Measurements from ENCODE around the gene WDCP. TPM values are rescaled to one million over a fixed set of nuclear protein-coding genes. Genes with fewer than 3 reads are reported as not detected.
A peak's percentile ranks its signal among the peaks of the same experiment; 100 is the strongest.

WDCP gene
- total RNA-seq, 1 experiment from 2014 or later: 20.0 TPM

DNA sequence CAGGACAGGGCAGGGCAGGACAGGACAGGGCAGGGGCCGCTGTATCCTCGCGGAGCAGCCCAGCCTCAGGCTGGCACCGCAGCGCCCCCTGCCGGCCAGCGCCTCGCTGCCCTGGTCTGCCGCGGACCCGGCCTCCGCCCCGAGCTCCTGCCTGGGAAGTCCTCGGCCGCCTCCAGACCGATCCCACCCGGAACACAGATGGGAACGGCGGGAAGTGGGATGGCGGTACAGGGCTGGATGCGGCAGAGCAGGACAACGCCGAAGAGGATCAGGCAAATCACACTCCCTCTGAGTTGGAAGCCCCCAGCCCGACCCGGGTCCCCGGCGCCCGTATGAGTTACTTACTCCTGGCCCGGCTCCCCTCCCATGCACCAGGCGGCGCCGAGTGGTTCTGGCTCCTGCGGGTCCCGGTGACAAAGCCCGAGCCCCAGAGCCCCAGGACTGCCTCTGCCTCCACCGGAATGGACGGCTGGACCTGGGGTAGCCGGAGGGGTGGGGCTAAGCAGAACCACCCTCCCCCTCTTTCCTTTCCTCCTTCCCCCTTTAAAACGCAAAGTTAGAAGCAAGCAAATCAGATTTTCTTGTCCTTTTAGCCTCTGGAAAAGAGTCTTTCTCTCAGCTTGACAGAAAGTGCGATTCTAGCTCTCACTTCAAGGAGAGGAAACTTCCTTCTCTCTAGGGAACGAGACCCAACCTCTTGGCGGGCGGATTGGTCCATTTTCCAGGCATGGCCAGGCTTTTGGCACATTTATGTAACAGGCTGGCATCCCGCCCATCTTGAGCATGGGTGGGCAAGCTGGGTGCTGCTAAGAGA, 37.4 kb upstream of the WDCP start, which contains the start of gene TP53I3:
TSS of gene TP53I3 (minus strand) at position 449 of the 814 bp plus-strand sequence. CDS start 508 bp downstream, outside the sequence.
- POLR2A ChIA-PET: interaction anchor here (0.5 kb wide), 1 partner anchor 864 kb away, joined by 3 read pairs; no protein-coding TSS in a partner anchor
- DNase-seq (ENCODE audit: low read depth, low spot score) (peak; percentile 76), ATAC-seq (peak; percentile 96)
- Histone ChIP-seq H3K9me3 (ENCODE audit: control insufficient read depth, insufficient read depth, low read depth, low read length) (no peaks in the 10 kb centered on the region), H3K36me3 (ENCODE audit: control insufficient read depth, insufficient read depth, low read length) (peaks cover under 1% of the 10 kb centered on the region; the same call in 1 of the 2 replicates), H3K4me3 (ENCODE audit: low read depth in 2 of 2, low read length in 2 of 2) (peak within 1 kb of the TSS; percentile 65 to 89), H3K27me3 (ENCODE audit: control insufficient read depth, insufficient read depth, low read length) (no peaks in the 10 kb centered on the region), H3K4me1 (ENCODE audit: control insufficient read depth, insufficient read depth, low read length) (peaks cover 13% of the 10 kb centered on the region), H3K27ac (ENCODE audit: low read length) (peak within 1 kb of the TSS; percentile 99)
- CTCF ChIA-PET: interaction anchor here (0.6 to 2.2 kb wide), 6 partner anchors 33 to 157 kb away, joined by 3 to 12 read pairs (median 4); partner anchors contain the start of genes ATAD2B and WDCP
- BruUV-seq (replicated peaks): no TSS peak
- TF ChIP-seq, protein P1, sequence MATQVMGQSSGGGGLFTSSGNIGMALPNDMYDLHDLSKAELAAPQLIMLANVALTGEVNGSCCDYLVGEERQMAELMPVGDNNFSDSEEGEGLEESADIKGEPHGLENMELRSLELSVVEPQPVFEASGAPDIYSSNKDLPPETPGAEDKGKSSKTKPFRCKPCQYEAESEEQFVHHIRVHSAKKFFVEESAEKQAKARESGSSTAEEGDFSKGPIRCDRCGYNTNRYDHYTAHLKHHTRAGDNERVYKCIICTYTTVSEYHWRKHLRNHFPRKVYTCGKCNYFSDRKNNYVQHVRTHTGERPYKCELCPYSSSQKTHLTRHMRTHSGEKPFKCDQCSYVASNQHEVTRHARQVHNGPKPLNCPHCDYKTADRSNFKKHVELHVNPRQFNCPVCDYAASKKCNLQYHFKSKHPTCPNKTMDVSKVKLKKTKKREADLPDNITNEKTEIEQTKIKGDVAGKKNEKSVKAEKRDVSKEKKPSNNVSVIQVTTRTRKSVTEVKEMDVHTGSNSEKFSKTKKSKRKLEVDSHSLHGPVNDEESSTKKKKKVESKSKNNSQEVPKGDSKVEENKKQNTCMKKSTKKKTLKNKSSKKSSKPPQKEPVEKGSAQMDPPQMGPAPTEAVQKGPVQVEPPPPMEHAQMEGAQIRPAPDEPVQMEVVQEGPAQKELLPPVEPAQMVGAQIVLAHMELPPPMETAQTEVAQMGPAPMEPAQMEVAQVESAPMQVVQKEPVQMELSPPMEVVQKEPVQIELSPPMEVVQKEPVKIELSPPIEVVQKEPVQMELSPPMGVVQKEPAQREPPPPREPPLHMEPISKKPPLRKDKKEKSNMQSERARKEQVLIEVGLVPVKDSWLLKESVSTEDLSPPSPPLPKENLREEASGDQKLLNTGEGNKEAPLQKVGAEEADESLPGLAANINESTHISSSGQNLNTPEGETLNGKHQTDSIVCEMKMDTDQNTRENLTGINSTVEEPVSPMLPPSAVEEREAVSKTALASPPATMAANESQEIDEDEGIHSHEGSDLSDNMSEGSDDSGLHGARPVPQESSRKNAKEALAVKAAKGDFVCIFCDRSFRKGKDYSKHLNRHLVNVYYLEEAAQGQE (IDR thresholded peaks at IDR 0.05; ENCODE audit: insufficient read depth in 1 of 2, low read depth in 2 of 2, low read length in 1 of 2): no peak
- TF ChIP-seq SIN3A (IDR thresholded peaks at IDR 0.05; ENCODE audit: borderline replicate concordance, insufficient read depth, low read depth, low read length) (no peak), TCF7L2 (IDR thresholded peaks at IDR 0.05; ENCODE audit: low read depth, low read length) (0 out of 2 replicates have a peak, but pooled peaks have one; percentile 20), CTCF (IDR thresholded peaks at IDR 0.05) (peak; percentile 100), POLR2AphosphoS5 (IDR thresholded peaks at IDR 0.05; ENCODE audit: low read depth, low read length) (peak; percentile 98)
- in situ Hi-C loops (cut with HindIII; ENCODE audit: low pct_unique_long_range_greater_than_20kb, low sequenced_read_pairs): no loop called here
- intact Hi-C loops (cut with micrococcal nuclease; ENCODE audit: unreplicated experiment): loop anchor here (5.0 to 10.0 kb wide), 2 partner anchors 80 to 97 kb away; no protein-coding TSS in a partner anchor

- intact Hi-C loops (cut with micrococcal nuclease; ENCODE audit: unreplicated experiment): loop anchor here (5.0 to 10.0 kb wide), 2 partner anchors 81 to 96 kb away; no protein-coding TSS in a partner anchor
- Histone ChIP-seq H3K4me1 (ENCODE audit: control insufficient read depth, insufficient read depth, low read length) (peaks cover 13% of the 10 kb centered on the region), H3K9me3 (ENCODE audit: control insufficient read depth, insufficient read depth, low read depth, low read length) (no peaks in the 10 kb centered on the region), H3K27ac (ENCODE audit: low read length) (peak overlapping the region; percentile 99), H3K36me3 (ENCODE audit: control insufficient read depth, insufficient read depth, low read length) (peaks cover 2% of the 10 kb centered on the region; the same call in 1 of the 2 replicates), H3K4me3 (ENCODE audit: low read depth in 2 of 2, low read length in 2 of 2) (peak overlapping the region; percentile 65 to 89), H3K27me3 (ENCODE audit: control insufficient read depth, insufficient read depth, low read length) (no peaks in the 10 kb centered on the region)
- ChIA-PET CTCF (interaction anchor here (0.9 to 2.2 kb wide), 4 partner anchors 36 to 157 kb away, joined by 3 to 12 read pairs (median 4); partner anchors contain the start of genes ATAD2B and WDCP), POLR2A (no interaction called here)
- no peak for DNase-seq (ENCODE audit: low read depth, low spot score)
- in situ Hi-C loops (cut with HindIII; ENCODE audit: low pct_unique_long_range_greater_than_20kb, low sequenced_read_pairs): no loop called here
- peak; percentile 80 for ATAC-seq
- peak; percentile 1; the same call in 1 of the 2 replicates for TF ChIP-seq CTCF (IDR thresholded peaks at IDR 0.05)
- no peak for TF ChIP-seq SIN3A (IDR thresholded peaks at IDR 0.05; ENCODE audit: borderline replicate concordance, insufficient read depth, low read depth, low read length)
- TSS peak; percentile 74 for BruUV-seq (replicated peaks)
These were observed 36.6 kb upstream of the WDCP start for GRCh38 chr2:24083567-24084385.

All from Panc1 (cell line).